Upper lobe of right lung (tissue), 1 donor: Measurements from ENCODE around the gene AMBP. TPM values are rescaled to one million over a fixed set of nuclear protein-coding genes. Genes with fewer than 3 reads are reported as not detected.
A peak's percentile ranks its signal among the peaks of the same experiment; 100 is the strongest.
"Not testable (repeated sequence)": the region's sequence is repeated elsewhere in the genome, so short reads cannot be mapped to it uniquely, and the experiment has no call there.

Experiments
- ATAC-seq: fragments of 200-7000 bp; cut with Tn5 transposase; one replicate; pipeline ENCODE4 v1.9.1; 2020; ENCODE audit warnings: mild to moderate bottlenecking, moderate library complexity
- DNase-seq: peaks from one replicate; pipeline ENCODE4 v3.0.0-alpha.2; 2020
- H3K27ac ChIP-seq: fragments of 200-600 bp; one replicate; pipeline ENCODE4 v1.8.0; 2022
- H3K27me3 ChIP-seq: fragments of 200-600 bp; one replicate; pipeline ENCODE4 v1.8.0; 2022; ENCODE audit warnings: mild to moderate bottlenecking
- H3K36me3 ChIP-seq: fragments of 200-600 bp; one replicate; pipeline ENCODE4 v1.8.0; 2022
- H3K4me1 ChIP-seq: fragments of 200-600 bp; one replicate; pipeline ENCODE4 v1.8.0; 2022
- H3K4me3 ChIP-seq: fragments of 200-600 bp; one replicate; pipeline ENCODE4 v1.8.0; 2022; ENCODE audit warnings: mild to moderate bottlenecking
- H3K9me3 ChIP-seq: fragments of 200-600 bp; one replicate; pipeline ENCODE4 v1.8.0; 2022
- CTCF ChIP-seq: fragments of 200-600 bp; IDR thresholded peaks from one replicate; pipeline ENCODE4 v1.8.0; 2022; ENCODE audit warnings: antibody characterized with exemption
- intact Hi-C: fragments of 100-400 bp; cut with DNase I; formaldehyde crosslinking; loops from one replicate; pipeline ENCODE4 v1.11.0; 2022
- total RNA-seq: library from RNA; stranded (reverse); fragmentation: NEBNext Ultra II Directional; extraction: Animal tissue kit (Norgen Biotek cat#: 25700); gene quantifications from one replicate; pipeline ENCODE4 v1.2.1, GENCODE V29; 2021
- donor health status: DM: no; HTN: yes; CAD: no; lungs with severe emphysema.

AMBP gene
- total RNA-seq, 1 donor from 2014 or later, result 0.67 TPM

GRCh38 chr9:114086607-114087006, 8.5 kb upstream of the AMBP start:
- no peak for TF ChIP-seq CTCF
- intact Hi-C loops, result no loop called here
- H3K4me3 ChIP-seq, result no peak overlapping the region
- H3K27me3 ChIP-seq, result no peaks in the 10 kb centered on the region
- H3K27ac ChIP-seq, result no peak overlapping the region
- H3K36me3 ChIP-seq, result no peaks in the 10 kb centered on the region
- DNase-seq, result no peak
- H3K4me1 ChIP-seq, result no peaks in the 10 kb centered on the region
- no peaks in the 10 kb centered on the region for H3K9me3 ChIP-seq
- ATAC-seq, result no peak

GRCh38 chr9:114086009-114086408, 7.9 kb upstream of the AMBP start:
- H3K27me3 ChIP-seq, result no peaks in the 10 kb centered on the region
- intact Hi-C loops, result no loop called here
- H3K36me3 ChIP-seq, result no peaks in the 10 kb centered on the region
- no peak for DNase-seq
- TF ChIP-seq CTCF, result no peak
- H3K4me3 ChIP-seq, result no peak overlapping the region
- no peak for ATAC-seq
- no peak overlapping the region for H3K27ac ChIP-seq
- no peaks in the 10 kb centered on the region for H3K4me1 ChIP-seq
- no peaks in the 10 kb centered on the region for H3K9me3 ChIP-seq

GRCh38 chr9:114085387-114085789, 7.3 kb upstream of the AMBP start:
- Histone ChIP-seq H3K4me3 (no peak overlapping the region), H3K36me3 (no peaks in the 10 kb centered on the region), H3K4me1 (peaks cover 4% of the 10 kb centered on the region), H3K27ac (no peak overlapping the region), H3K9me3 (no peaks in the 10 kb centered on the region), H3K27me3 (no peaks in the 10 kb centered on the region)
- DNase-seq (no peak), ATAC-seq (no peak)
- intact Hi-C loops, result no loop called here
- TF ChIP-seq CTCF, result no peak

GRCh38 chr9:114084282-114085073, 6.4 kb upstream of the AMBP start:
- DNase-seq (peak; percentile 32), ATAC-seq (no peak)
- Histone ChIP-seq H3K27me3 (no peaks in the 10 kb centered on the region), H3K4me1 (peaks cover 4% of the 10 kb centered on the region), H3K9me3 (no peaks in the 10 kb centered on the region), H3K4me3 (no peak overlapping the region), H3K27ac (no peak overlapping the region), H3K36me3 (no peaks in the 10 kb centered on the region)
- no peak for TF ChIP-seq CTCF
- intact Hi-C loops, result no loop called here

- Histone ChIP-seq H3K4me3 (no peak overlapping the region), H3K36me3 (no peaks in the 10 kb centered on the region), H3K9me3 (no peaks in the 10 kb centered on the region), H3K27ac (no peak overlapping the region), H3K4me1 (peaks cover 4% of the 10 kb centered on the region), H3K27me3 (no peaks in the 10 kb centered on the region)
- no peak for TF ChIP-seq CTCF
- intact Hi-C loops, result no loop called here
- ATAC-seq (no peak), DNase-seq (no peak)
These were observed 5.6 kb upstream of the AMBP start for GRCh38 chr9:114083666-114084065.

GRCh38 chr9:114082763-114083412, 4.8 kb upstream of the AMBP start:
- H3K27me3 ChIP-seq, H3K4me1 ChIP-seq, intact Hi-C loops, H3K27ac ChIP-seq, H3K4me3 ChIP-seq, H3K36me3 ChIP-seq, H3K9me3 ChIP-seq, ATAC-seq: not testable (repeated sequence)
- DNase-seq, result peak; percentile 38
